HepG2 (cell line): ENCODE results near the gene NLGN4X.

Experiments
- MAFK ChIP-seq, 2 experiments: IDR thresholded peaks in 1 of 2; conservative IDR thresholded peaks in 1 of 2; 2 replicates each; pipeline ENCODE4 v1.6.1; 2011; ENCODE audit warnings: improper control_type of control experiment in 2 of 2, low read length in 2 of 2
- SIN3B ChIP-seq: fragments of 150-350 bp; IDR thresholded peaks from 2 replicates; pipeline ENCODE4 v1.6.1; 2014; ENCODE audit warnings: low read length

DNA sequence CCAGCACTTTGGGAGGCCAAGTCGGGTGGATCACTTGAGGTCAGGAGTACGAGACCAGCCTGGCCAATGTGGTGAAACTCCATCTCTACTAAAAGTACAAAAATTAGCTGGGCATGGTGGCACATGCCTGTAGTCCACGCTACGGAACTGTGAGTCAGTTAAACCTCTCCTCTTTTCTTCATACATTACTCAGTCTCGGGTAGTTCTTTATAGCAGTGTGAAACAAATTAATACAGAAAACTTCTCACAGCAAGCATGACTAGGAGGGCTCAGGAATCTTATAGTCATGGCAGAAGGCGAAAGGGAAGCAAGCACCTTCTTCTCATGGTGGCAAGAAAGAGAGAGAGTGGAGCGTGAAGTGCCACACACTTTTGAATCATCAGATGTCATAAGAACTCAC is 358.9 kb downstream of the NLGN4X start:
- TF ChIP-seq MAFK (conservative IDR thresholded peaks at IDR 0.05 in 1 of 2, IDR thresholded peaks at IDR 0.05 in 1 of 2; ENCODE audit: low read length in 2 of 2) = no peak
- no peak for TF ChIP-seq SIN3B
